Neural cell (in vitro differentiated cells): ENCODE results near the gene MMP15. TPM values are rescaled to one million over a fixed set of nuclear protein-coding genes. Genes with fewer than 3 reads are reported as not detected.
"Not testable (repeated sequence)": the region's sequence is repeated elsewhere in the genome, so short reads cannot be mapped to it uniquely, and the experiment has no call there.

Experiments used
- H2AFZ ChIP-seq: fragments of 200-600, 300-800 bp; sonication (generic), shearing (Covaris generic); 2 replicates; pipeline ENCODE4 v1.6.0; 2014; ENCODE audit warnings: low read depth, mild to moderate bottlenecking, antibody characterized with exemption, low read length, moderate library complexity
- H3F3A ChIP-seq: fragments of 200-600 bp; shearing (Covaris generic); 2 replicates; pipeline ENCODE4 v1.6.1; 2016; ENCODE audit warnings: mild to moderate bottlenecking, moderate library complexity, mixed read lengths, antibody characterized with exemption, low read length; ENCODE audit not compliant: insufficient read depth, poor library complexity, severe bottlenecking
- H3K27ac ChIP-seq: fragments of 200-600, 300-800 bp; sonication (generic), shearing (Covaris generic); 2 replicates; pipeline ENCODE4 v1.5.1; 2014; ENCODE audit warnings: mild to moderate bottlenecking, low read length, moderate library complexity
- H3K27me3 ChIP-seq: fragments of 300-800, 200-600 bp; sonication (generic), shearing (Covaris generic); 2 replicates; pipeline ENCODE4 v1.6.0; 2014; ENCODE audit warnings: mild to moderate bottlenecking, low read depth, low read length, moderate library complexity; ENCODE audit not compliant: insufficient read depth
- H3K36me3 ChIP-seq: fragments of 300-800, 200-600 bp; sonication (generic), shearing (Covaris generic); 2 replicates; pipeline ENCODE4 v1.5.1; 2014; ENCODE audit warnings: mild to moderate bottlenecking, antibody characterized with exemption, low read length, moderate library complexity; ENCODE audit not compliant: insufficient read depth
- H3K4me2 ChIP-seq: fragments of 300-800, 200-600 bp; sonication (generic), shearing (Covaris generic); 2 replicates; pipeline ENCODE4 v1.6.0; 2014; ENCODE audit warnings: mild to moderate bottlenecking, low read length
- H3K4me3 ChIP-seq: fragments of 300-800, 200-600 bp; sonication (generic), shearing (Covaris generic); 2 replicates; pipeline ENCODE4 v1.5.1; 2014; ENCODE audit warnings: mild to moderate bottlenecking, low read length, moderate library complexity
- H3K79me2 ChIP-seq: fragments of 200-600 bp; shearing (Covaris generic); replicated peaks from 2 replicates; pipeline ENCODE4 v1.6.0; 2014; ENCODE audit warnings: mild to moderate bottlenecking, low read length, moderate library complexity; ENCODE audit not compliant: insufficient read depth
- H3K9ac ChIP-seq: fragments of 300-800, 200-600 bp; sonication (generic), shearing (Covaris generic); 2 replicates; pipeline ENCODE4 v1.6.1; 2016; ENCODE audit warnings: mild to moderate bottlenecking, low read length, mixed read lengths
- H3K9me2 ChIP-seq: fragments of 200-600 bp; shearing (Covaris generic); 2 replicates; pipeline ENCODE4 v1.6.1; 2016; ENCODE audit warnings: mild to moderate bottlenecking, low read length, mixed read lengths; ENCODE audit not compliant: insufficient read depth
- H3K9me3 ChIP-seq: fragments of 200-600, 300-800 bp; sonication (generic), shearing (Covaris generic); 2 replicates; pipeline ENCODE4 v1.6.1; 2016; ENCODE audit warnings: mild to moderate bottlenecking, mixed run types, low read length, moderate library complexity, mixed read lengths
- H4K20me1 ChIP-seq: fragments of 200-600 bp; shearing (Covaris generic); 2 replicates; pipeline ENCODE4 v1.6.1; 2016; ENCODE audit warnings: mild to moderate bottlenecking, mixed run types; ENCODE audit not compliant: insufficient read depth
- EP300 ChIP-seq: fragments of 450-650 bp; conservative IDR thresholded peaks from 2 replicates; pipeline ENCODE4 v1.6.1; 2014; ENCODE audit warnings: antibody characterized with exemption, mild to moderate bottlenecking, moderate library complexity; ENCODE audit not compliant: poor library complexity, severe bottlenecking
- EZH2 ChIP-seq: fragments of 200-600, 300-800 bp; shearing (Covaris generic), sonication (generic); IDR thresholded peaks from 2 replicates; pipeline ENCODE4 v1.6.1; 2014; ENCODE audit warnings: antibody characterized with exemption, low read length, borderline replicate concordance, mild to moderate bottlenecking; ENCODE audit not compliant: insufficient read depth, poor library complexity, severe bottlenecking
- MXI1 ChIP-seq: fragments of 450-650 bp; conservative IDR thresholded peaks from 2 replicates; pipeline ENCODE4 v1.6.1; 2014; ENCODE audit warnings: antibody characterized with exemption, mild to moderate bottlenecking; ENCODE audit not compliant: poor library complexity, severe bottlenecking
- POLR2AphosphoS5 ChIP-seq: IDR thresholded peaks from 2 replicates; pipeline ENCODE4 v1.6.1; 2012
- RAD21 ChIP-seq: fragments of 450-650 bp; conservative IDR thresholded peaks from 2 replicates; pipeline ENCODE4 v1.6.1; 2014; ENCODE audit warnings: antibody characterized with exemption, mild to moderate bottlenecking, moderate library complexity
- REST ChIP-seq: IDR thresholded peaks from 2 replicates; pipeline ENCODE4 v1.6.1; 2012; ENCODE audit warnings: borderline replicate concordance
- SMC3 ChIP-seq: fragments of 450-650 bp; conservative IDR thresholded peaks from 2 replicates; pipeline ENCODE4 v1.6.1; 2014; ENCODE audit warnings: antibody characterized with exemption, mild to moderate bottlenecking, moderate library complexity; ENCODE audit not compliant: poor library complexity
- polyA plus RNA-seq: library from polyadenylated mRNA; depleted of rRNA; stranded (reverse); fragments of >200 nt; gene quantifications from 2 replicates; pipeline ENCODE4 v1.2.3, GENCODE V29; 2014

The MMP15 gene
- polyA plus RNA-seq, 1 donor from 2014 or later, result 18.5 TPM

GRCh38 chr16:58076514-58076913 is 51.0 kb downstream of the MMP15 start (continued):
- TF ChIP-seq REST (no peak), SMC3 (no peak)

GRCh38 chr16:58077796-58078195 is 52.2 kb downstream of the MMP15 start:
- TF ChIP-seq MXI1, result no peak
- no peak for TF ChIP-seq EP300
- no peak for TF ChIP-seq EZH2
- TF ChIP-seq SMC3, result no peak
- no peak for TF ChIP-seq RAD21
- no peak for TF ChIP-seq POLR2AphosphoS5
- no peak for TF ChIP-seq REST
- H2AFZ ChIP-seq, result no peak overlapping the region
- no peak overlapping the region for H3K27ac ChIP-seq
- no peak overlapping the region for H3K4me2 ChIP-seq
- H3K79me2 ChIP-seq, result no peaks in the 10 kb centered on the region
- no peaks in the 10 kb centered on the region for H3K27me3 ChIP-seq
- no peaks in the 10 kb centered on the region for H3K9me3 ChIP-seq
- no peak overlapping the region for H3K9ac ChIP-seq
- H3F3A ChIP-seq, result no peaks in the 10 kb centered on the region
- H3K9me2 ChIP-seq, result no peaks in the 10 kb centered on the region
- no peak overlapping the region for H3K4me3 ChIP-seq
- no peaks in the 10 kb centered on the region for H3K36me3 ChIP-seq
- no peaks in the 10 kb centered on the region for H4K20me1 ChIP-seq

- not testable (repeated sequence) for H3K9me2 ChIP-seq, H3K79me2 ChIP-seq, H3K4me3 ChIP-seq, H3F3A ChIP-seq, H2AFZ ChIP-seq, H3K4me2 ChIP-seq, H3K9me3 ChIP-seq, H3K27me3 ChIP-seq, H4K20me1 ChIP-seq, H3K36me3 ChIP-seq, H3K27ac ChIP-seq, H3K9ac ChIP-seq
These were observed 55.1 kb downstream of the MMP15 start for GRCh38 chr16:58080657-58081056.
